Kidney epithelial cell (primary cell): ENCODE results near the gene R3HDM4. TPM values are rescaled to one million over a fixed set of nuclear protein-coding genes. Genes with fewer than 3 reads are reported as not detected.

ENCODE experiments used
- DNase-seq: peaks from one replicate; pipeline ENCODE4 v3.0.0-alpha.2; 2010; ENCODE audit warnings: low read depth
- H3K27me3 ChIP-seq: 2 replicates; pipeline ENCODE4 v1.6.0; 2011; ENCODE audit warnings: low read length; ENCODE audit not compliant: control insufficient read depth, insufficient read depth
- H3K36me3 ChIP-seq: 2 replicates; pipeline ENCODE4 v1.5.1; 2011; ENCODE audit warnings: low read length; ENCODE audit not compliant: control insufficient read depth, insufficient read depth
- H3K4me3 ChIP-seq: 2 replicates; pipeline ENCODE4 v1.5.1; 2011; ENCODE audit warnings: low read depth, mild to moderate bottlenecking, control low read depth, low read length
- CTCF ChIP-seq: IDR thresholded peaks from 2 replicates; pipeline ENCODE4 v1.5.1; 2011; ENCODE audit warnings: mild to moderate bottlenecking, moderate library complexity, low read length, control low read depth, inconsistent platforms; ENCODE audit not compliant: insufficient read depth, poor library complexity, severe bottlenecking
- total RNA-seq: library from RNA; depleted of rRNA; stranded (reverse); fragments of >200 nt; gene quantifications from 2 replicates; pipeline ENCODE4 v1.2.3, GENCODE V29; 2015

Gene R3HDM4
- total RNA-seq, 1 donor from 2014 or later = 61.5 TPM

DNA sequence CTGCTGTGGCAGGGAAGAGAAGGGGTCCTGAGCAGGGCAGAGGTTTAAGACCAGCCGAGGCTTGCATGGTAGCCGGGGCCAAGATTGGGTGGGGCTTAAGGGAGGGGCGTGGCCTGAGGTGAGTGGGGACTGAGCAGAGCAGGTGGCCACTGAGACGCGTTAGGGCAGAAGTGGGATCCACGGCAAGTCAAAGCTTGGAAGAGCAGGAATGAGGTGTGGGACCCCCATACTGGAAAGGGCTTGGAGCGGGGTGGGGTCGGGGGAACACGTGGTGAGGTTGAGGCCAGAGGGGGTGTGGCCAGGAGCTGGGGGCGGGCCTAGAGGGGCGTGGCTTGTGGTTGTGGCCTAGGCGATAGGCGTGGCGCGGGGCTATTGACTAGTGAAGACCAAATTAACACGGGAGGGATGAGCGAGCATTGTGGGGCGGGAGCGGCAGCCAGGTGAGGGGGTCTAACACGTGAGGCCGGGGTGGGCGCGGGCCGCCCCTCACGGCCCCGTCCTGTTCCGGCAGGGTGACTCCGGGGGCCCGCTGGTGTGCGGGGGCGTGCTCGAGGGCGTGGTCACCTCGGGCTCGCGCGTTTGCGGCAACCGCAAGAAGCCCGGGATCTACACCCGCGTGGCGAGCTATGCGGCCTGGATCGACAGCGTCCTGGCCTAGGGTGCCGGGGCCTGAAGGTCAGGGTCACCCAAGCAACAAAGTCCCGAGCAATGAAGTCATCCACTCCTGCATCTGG, 50.3 kb downstream of the R3HDM4 start:
- Histone ChIP-seq H3K27me3 (peaks cover 22% of the 10 kb centered on the region), H3K4me3 (no peak overlapping the region), H3K36me3 (no peaks in the 10 kb centered on the region)
- no peak for TF ChIP-seq CTCF
- no peak for DNase-seq

- Histone ChIP-seq H3K27me3 (peaks cover 22% of the 10 kb centered on the region), H3K36me3 (no peaks in the 10 kb centered on the region), H3K4me3 (no peak overlapping the region)
- no peak for DNase-seq
- TF ChIP-seq CTCF = peak; percentile 26
Measured at GRCh38 chr19:861756-862580, 51.1 kb downstream of the R3HDM4 start.

GRCh38 chr19:861141-861755, 51.8 kb downstream of the R3HDM4 start:
- H3K27me3 ChIP-seq = peaks cover 22% of the 10 kb centered on the region
- no peak for TF ChIP-seq CTCF
- no peak overlapping the region for H3K4me3 ChIP-seq
- no peak for DNase-seq
- no peaks in the 10 kb centered on the region for H3K36me3 ChIP-seq

GRCh38 chr19:858868-859843, 53.9 kb downstream of the R3HDM4 start, which contains the start of gene CFD:
Gene CFD (plus strand): TSS chr19:859664. CDS start chr19:859690, 26 bp downstream.
- no peak for TF ChIP-seq CTCF
- Histone ChIP-seq H3K27me3 (peaks cover 29% of the 10 kb centered on the region), H3K36me3 (no peaks in the 10 kb centered on the region)

GRCh38 chr19:858284-858683, 54.7 kb downstream of the R3HDM4 start:
- TF ChIP-seq CTCF = no peak
- no peak overlapping the region for H3K4me3 ChIP-seq
- H3K27me3 ChIP-seq = peaks cover 31% of the 10 kb centered on the region
- DNase-seq = no peak
- no peaks in the 10 kb centered on the region for H3K36me3 ChIP-seq

More at GRCh38 chr19:858868-859843, 53.9 kb downstream of the R3HDM4 start, which contains the start of gene CFD:
- no peak for DNase-seq
- peak within 1 kb of the TSS; percentile 34 for H3K4me3 ChIP-seq
